Measurements from ENCODE around the gene CAPS.

- TF ChIP-seq CTCF (IDR thresholded peaks at IDR 0.05 in 4 of 5, conservative IDR thresholded peaks at IDR 0.05 in 1 of 5) (no peak), POLR2A (IDR thresholded peaks at IDR 0.05) (no peak)
These were observed 33.4 kb downstream of the CAPS start for GRCh38 chr19:5947435-5947834.
